ENCODE data around the gene UXS1.
"Not testable (repeated sequence)": the region's sequence is repeated elsewhere in the genome, so short reads cannot be mapped to it uniquely, and the experiment has no call there.

The UXS1 gene

GRCh38 chr2:106193977-106194778, at the start of gene UXS1:
UXS1 (minus strand) TSS chr2:106194301; CDS start chr2:106194241, 60 bp downstream.
- peak; percentile 93 to 98 for DNase-seq (ENCODE audit: extremely low read depth in 1 of 2, low read depth in 1 of 2)

GRCh38 chr2:106239491-106239890, 45.4 kb upstream of the UXS1 start:
- DNase-seq (ENCODE audit: extremely low read depth in 1 of 2, low read depth in 1 of 2), result not testable (repeated sequence)

DNA sequence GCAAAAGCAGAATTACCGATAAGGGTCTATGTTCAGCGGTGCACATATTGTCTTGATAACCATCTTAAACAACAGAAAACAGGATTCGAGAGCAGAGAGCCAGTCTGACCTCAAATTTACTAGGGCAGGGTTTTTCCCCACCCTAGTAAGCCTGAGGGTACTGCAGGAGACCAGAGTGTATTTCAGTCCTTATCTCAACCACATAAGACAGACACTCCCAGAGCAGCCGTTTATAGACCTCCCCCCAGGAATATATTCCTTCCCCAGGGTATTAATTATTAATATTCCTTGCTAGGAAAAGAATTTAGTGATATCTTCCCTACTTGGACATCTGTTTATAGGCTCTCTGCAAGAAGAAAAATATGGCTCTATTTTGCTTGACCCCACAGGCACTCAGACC, 41.3 kb upstream of the UXS1 start:
- DNase-seq (ENCODE audit: extremely low read depth in 1 of 2, low read depth in 1 of 2), result not testable (repeated sequence)

DNA sequence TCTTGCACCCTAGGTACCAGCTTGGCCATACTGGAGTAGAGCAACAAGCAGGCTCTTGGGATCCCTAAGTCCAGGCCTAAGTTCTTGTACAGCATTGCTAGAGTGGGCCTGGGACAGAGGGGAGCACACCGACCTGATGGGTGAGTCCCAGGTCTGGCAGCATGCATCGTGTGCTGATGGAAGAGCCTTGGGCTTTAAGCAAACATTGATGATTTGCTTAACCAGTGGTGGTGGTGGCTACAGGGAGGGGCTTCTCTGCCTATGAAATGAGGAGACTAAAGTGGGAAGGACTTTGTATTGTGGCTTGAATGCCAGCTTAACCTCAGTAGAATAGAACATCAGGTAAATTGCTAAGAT, 39.2 kb upstream of the UXS1 start:
- DNase-seq (ENCODE audit: extremely low read depth in 1 of 2, low read depth in 1 of 2), result no peak

DNA sequence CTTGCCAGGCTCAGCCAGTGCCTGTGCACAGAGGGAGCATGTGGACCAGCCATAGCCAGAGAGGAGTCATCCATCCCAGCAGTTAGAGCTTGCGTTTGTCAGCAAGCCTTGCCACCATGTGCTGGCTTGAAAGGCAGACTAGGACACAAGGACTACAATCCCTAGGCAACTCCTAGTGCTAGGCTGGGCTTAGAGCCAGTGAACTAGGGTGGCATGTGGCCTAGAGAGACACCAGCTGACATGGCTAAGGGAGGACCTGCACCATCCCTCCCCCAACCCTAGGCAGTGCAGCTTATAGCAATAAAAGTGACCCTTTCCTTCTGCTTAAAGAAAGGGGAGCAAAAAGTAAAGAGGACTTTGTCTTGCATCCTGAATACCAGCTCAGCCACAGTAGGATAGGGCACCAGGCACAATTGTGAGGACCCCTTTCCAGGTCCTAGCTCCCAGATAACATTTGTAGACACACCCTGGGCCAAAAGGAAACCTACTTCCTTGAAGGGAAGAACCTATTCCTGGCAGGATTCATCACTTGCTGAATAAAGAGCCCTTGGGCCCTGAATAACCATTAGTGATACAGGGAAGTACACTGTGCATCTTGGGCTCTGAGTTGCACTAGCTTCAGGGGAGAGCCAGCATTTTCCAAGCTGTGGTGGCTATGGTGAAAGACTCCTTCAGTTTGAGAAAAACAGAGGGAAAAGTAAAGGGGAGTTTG, 38.7 kb upstream of the UXS1 start:
- DNase-seq (ENCODE audit: extremely low read depth in 1 of 2, low read depth in 1 of 2), result no peak

- no peak for DNase-seq (ENCODE audit: extremely low read depth in 1 of 2, low read depth in 1 of 2)
These were observed 29.2 kb upstream of the UXS1 start for GRCh38 chr2:106223347-106223746.

DNA sequence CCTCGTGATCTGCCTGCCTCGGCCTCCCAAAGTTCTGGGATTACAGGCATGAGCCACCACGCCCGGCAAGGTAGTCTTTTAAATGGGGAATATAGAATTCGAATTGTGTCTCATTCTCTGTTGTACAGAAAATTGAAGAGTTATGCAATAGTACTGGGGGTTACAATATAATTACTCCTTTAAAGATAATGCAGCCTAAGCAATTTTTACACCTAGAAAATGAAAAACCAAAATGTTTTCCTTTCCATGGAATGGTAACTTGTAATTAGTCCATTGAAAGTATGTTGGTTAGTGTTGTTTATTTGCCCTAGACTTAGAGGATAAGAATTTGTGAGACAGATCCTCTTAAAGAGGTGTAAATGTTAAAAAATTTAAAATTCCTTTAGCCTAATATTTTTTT, 28.0 kb upstream of the UXS1 start:
- DNase-seq (ENCODE audit: extremely low read depth in 1 of 2, low read depth in 1 of 2), result not testable (repeated sequence)

GRCh38 chr2:106219813-106220212, 25.7 kb upstream of the UXS1 start:
- DNase-seq (ENCODE audit: extremely low read depth in 1 of 2, low read depth in 1 of 2), result no peak

GRCh38 chr2:106219157-106219556, 25.1 kb upstream of the UXS1 start:
- not testable (repeated sequence) for DNase-seq (ENCODE audit: extremely low read depth in 1 of 2, low read depth in 1 of 2)

- no peak for DNase-seq (ENCODE audit: extremely low read depth in 1 of 2, low read depth in 1 of 2)
These were observed 14.8 kb upstream of the UXS1 start for GRCh38 chr2:106208874-106209273.

DNA sequence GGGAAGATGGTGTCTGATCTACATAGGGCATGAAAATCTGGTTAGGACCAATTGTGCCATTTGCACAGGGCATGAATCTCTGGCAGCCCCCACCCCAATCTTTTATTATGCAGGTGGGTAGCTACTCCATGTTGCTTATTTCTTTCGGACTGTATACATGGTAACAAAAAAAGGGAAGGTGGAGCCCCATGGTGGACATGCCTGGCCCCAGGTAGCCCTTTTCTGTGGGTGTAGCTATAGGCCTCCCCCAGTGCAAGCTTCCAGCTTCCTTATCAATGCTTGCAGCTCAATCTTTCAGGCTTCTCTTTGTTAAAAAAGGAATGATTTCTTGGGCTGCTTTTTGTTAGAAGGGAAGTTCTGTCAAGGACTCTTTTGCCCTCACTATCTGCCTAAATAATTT, 14.3 kb upstream of the UXS1 start:
- no peak for DNase-seq (ENCODE audit: extremely low read depth in 1 of 2, low read depth in 1 of 2)

DNA sequence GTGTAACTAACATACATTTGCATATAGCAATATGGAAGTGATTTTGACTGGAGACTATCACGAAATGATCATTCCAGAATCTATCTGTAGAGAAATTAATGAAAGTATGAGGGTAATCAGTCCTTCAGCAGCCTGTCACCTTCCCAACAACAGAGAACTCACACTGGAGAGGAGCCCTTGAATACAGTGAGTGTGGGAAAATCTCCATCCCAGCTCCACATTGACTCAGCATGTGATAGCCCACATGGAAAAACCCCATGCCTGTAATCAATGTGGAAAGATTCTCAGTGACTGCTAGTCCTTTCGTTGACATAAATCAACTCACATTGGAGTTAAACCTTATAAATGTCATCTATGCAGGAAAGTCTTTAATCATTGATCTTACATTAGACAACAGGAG, 13.1 kb upstream of the UXS1 start:
- DNase-seq (ENCODE audit: extremely low read depth in 1 of 2, low read depth in 1 of 2), result no peak

DNA sequence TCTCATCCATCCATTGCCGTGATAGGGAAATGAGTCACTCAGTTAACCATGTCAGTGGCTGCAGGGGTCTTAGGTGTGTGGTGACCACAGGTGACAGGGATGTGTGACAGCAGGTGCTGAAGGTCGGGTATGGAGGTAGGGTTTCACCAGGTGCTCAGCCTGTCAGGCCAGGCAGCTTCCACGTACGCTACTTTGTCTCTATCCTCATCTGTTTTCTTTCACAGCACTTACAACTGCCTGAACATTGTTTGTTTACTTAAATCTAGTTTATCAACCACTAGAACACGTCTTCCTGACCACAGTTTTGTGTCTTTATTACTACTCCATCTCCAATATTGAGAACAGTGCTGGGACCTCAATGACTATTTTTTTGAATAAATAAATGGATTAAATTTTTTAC, 11.4 kb upstream of the UXS1 start:
- no peak for DNase-seq (ENCODE audit: extremely low read depth in 1 of 2, low read depth in 1 of 2)

- not testable (repeated sequence) for DNase-seq (ENCODE audit: extremely low read depth in 1 of 2, low read depth in 1 of 2)
These were observed 10.4 kb upstream of the UXS1 start for GRCh38 chr2:106204551-106204950.

DNA sequence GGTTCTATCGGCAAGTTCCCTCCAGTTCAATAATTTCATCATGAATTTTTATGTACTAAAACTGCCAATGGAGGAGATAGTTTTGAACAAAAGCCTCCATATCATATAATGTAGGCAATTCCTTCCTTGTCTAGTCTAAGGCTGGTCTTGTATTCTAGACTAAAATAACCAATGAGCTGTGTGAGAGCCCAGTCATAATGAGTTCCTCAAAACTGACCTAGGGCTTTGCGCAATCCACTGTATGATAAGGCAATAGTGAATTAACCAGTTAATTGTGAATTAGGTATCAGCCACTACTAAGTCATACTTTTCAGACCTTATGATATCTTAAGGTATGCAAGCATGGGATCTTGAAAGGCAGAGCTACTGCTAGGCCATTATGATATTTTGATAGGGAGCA, 7.6 kb upstream of the UXS1 start:
- DNase-seq (ENCODE audit: extremely low read depth in 1 of 2, low read depth in 1 of 2), result no peak

GRCh38 chr2:106197878-106198277, 3.8 kb upstream of the UXS1 start:
- no peak for DNase-seq (ENCODE audit: extremely low read depth in 1 of 2, low read depth in 1 of 2)

GRCh38 chr2:106195981-106196380, 1.9 kb upstream of the UXS1 start:
- no peak for DNase-seq (ENCODE audit: extremely low read depth in 1 of 2, low read depth in 1 of 2)

GRCh38 chr2:106195456-106195855, 1.4 kb upstream of the UXS1 start:
- no peak for DNase-seq (ENCODE audit: extremely low read depth in 1 of 2, low read depth in 1 of 2)

- no peak for DNase-seq (ENCODE audit: extremely low read depth in 1 of 2, low read depth in 1 of 2)
These were observed 468 bp downstream of the UXS1 start for GRCh38 chr2:106193690-106193976.

DNA sequence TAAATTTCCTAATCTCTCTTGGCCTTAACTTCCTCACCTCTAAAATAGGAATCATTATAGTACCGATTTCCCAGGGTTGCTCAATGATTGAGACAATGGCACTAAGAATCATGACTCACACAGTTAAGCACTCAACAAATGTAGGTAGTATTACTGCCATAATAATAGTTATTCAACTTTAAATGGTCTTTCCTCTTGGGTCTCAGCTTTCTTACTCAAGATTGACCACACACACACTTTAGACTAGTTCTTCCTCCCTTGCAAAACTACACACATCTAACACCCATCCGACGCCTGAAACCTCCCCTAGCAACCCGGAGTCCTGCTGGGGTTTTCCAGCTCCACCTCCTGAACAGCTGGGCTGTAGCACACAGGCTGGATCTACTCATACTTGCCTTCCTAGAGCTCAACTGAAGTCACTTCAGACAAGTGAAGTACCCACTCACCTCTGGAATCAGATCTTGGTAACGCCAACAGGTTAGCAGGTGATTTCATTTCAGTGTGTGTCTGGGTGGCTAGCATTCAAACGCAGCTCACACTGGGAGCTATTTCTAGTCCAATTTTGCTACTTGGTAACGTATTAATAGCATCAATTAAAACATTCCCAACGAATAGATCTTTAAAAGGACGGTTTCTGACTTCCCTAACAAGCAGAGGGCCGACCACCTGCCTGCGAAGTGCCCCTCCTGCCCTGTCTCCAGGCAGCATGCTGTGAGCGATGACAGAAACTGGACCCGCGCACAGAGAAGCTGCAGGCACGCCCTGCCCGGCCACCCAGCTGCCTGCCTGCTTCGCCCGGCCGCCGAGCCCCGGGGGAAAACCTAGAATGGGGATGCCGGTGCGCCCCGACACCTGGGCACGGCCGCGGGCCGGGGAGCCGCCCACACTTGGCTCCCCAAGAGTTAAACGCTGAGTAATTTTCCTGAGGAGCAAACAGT, 1.1 kb downstream of the UXS1 start:
- DNase-seq (ENCODE audit: extremely low read depth in 1 of 2, low read depth in 1 of 2), result peak; percentile 4 to 8

- no peak for DNase-seq (ENCODE audit: extremely low read depth in 1 of 2, low read depth in 1 of 2)
These were observed 2.5 kb downstream of the UXS1 start for GRCh38 chr2:106191511-106192016.
